HEK293 (cell line): ENCODE data around the gene PALM.

Source experiments
- HOXD13 ChIP-seq: sonication (generic); formaldehyde crosslinking; IDR thresholded peaks from 2 replicates; pipeline ENCODE4 v1.8.0; 2022; ENCODE audit warnings: missing genetic modification reagents, borderline replicate concordance
- IKZF3 ChIP-seq: fragments of 450-650 bp; IDR thresholded peaks from 2 replicates; pipeline ENCODE4 v1.5.0; 2018; ENCODE audit warnings: missing biosample characterization, mild to moderate bottlenecking, missing genetic modification characterization, moderate library complexity
- MZF1 ChIP-seq: fragments of 450-650 bp; formaldehyde crosslinking; IDR thresholded peaks from 2 replicates; pipeline ENCODE4 v1.5.1; 2017; ENCODE audit warnings: missing biosample characterization, missing genetic modification characterization, borderline replicate concordance
- PATZ1 ChIP-seq: fragments of 450-650 bp; formaldehyde crosslinking; IDR thresholded peaks from 2 replicates; pipeline ENCODE4 v1.5.1; 2016; ENCODE audit warnings: missing biosample characterization, missing genetic modification characterization
- SP3 ChIP-seq: fragments of 450-650 bp; formaldehyde crosslinking; IDR thresholded peaks from 2 replicates; pipeline ENCODE4 v1.5.1; 2016; ENCODE audit warnings: missing biosample characterization, missing genetic modification characterization
- WT1 ChIP-seq: fragments of 450-650 bp; formaldehyde crosslinking; IDR thresholded peaks from 2 replicates; pipeline ENCODE4 v1.5.1; 2016; ENCODE audit warnings: missing biosample characterization, missing genetic modification characterization
- ZIC2 ChIP-seq: fragments of 450-650 bp; formaldehyde crosslinking; IDR thresholded peaks from 2 replicates; pipeline ENCODE4 v1.5.1; 2016; ENCODE audit warnings: missing biosample characterization, missing genetic modification characterization
- ZNF148 ChIP-seq: fragments of 450-650 bp; formaldehyde crosslinking; IDR thresholded peaks from 2 replicates; pipeline ENCODE4 v1.5.0; 2017; ENCODE audit warnings: missing biosample characterization, missing genetic modification characterization, borderline replicate concordance
- ZNF184 ChIP-seq: fragments of 450-650 bp; IDR thresholded peaks from 2 replicates; pipeline ENCODE4 v1.5.1; 2018; ENCODE audit warnings: missing biosample characterization, mild to moderate bottlenecking, missing genetic modification characterization
- ZNF223 ChIP-seq: fragments of 450-650 bp; formaldehyde crosslinking; IDR thresholded peaks from 2 replicates; pipeline ENCODE4 v1.5.1; 2016; ENCODE audit warnings: missing biosample characterization, missing genetic modification characterization
- ZNF335 ChIP-seq: fragments of 450-650 bp; formaldehyde crosslinking; conservative IDR thresholded peaks from 2 replicates; pipeline ENCODE4 v1.5.1; 2016; ENCODE audit warnings: missing biosample characterization, missing genetic modification characterization
- ZNF341 ChIP-seq: fragments of 450-650 bp; formaldehyde crosslinking; IDR thresholded peaks from 2 replicates; pipeline ENCODE4; 2016; ENCODE audit warnings: low read depth, missing biosample characterization, missing genetic modification characterization
- ZNF391 ChIP-seq: fragments of 450-650 bp; formaldehyde crosslinking; IDR thresholded peaks from 2 replicates; pipeline ENCODE4 v1.5.1; 2016; ENCODE audit warnings: low read depth, missing biosample characterization, missing genetic modification characterization, borderline replicate concordance
- ZNF560 ChIP-seq: fragments of 450-650 bp; formaldehyde crosslinking; IDR thresholded peaks from 2 replicates; pipeline ENCODE4 v1.5.1; 2017; ENCODE audit warnings: missing biosample characterization, missing genetic modification characterization, borderline replicate concordance
- ZNF571 ChIP-seq: fragments of 450-650 bp; formaldehyde crosslinking; IDR thresholded peaks from 2 replicates; pipeline ENCODE4 v1.5.0; 2017; ENCODE audit warnings: missing biosample characterization, missing genetic modification characterization
- ZNF600 ChIP-seq: fragments of 450-650 bp; formaldehyde crosslinking; IDR thresholded peaks from 2 replicates; pipeline ENCODE4 v1.5.1; 2016; ENCODE audit warnings: missing biosample characterization, missing genetic modification characterization
- ZNF621 ChIP-seq: fragments of 450-650 bp; formaldehyde crosslinking; IDR thresholded peaks from 2 replicates; pipeline ENCODE4 v1.5.1; 2017; ENCODE audit warnings: missing biosample characterization, missing genetic modification characterization
- ZNF658 ChIP-seq: fragments of 450-650 bp; formaldehyde crosslinking; IDR thresholded peaks from 2 replicates; pipeline ENCODE4; 2016; ENCODE audit warnings: missing biosample characterization, missing genetic modification characterization
- ZNF704 ChIP-seq: fragments of 450-650 bp; formaldehyde crosslinking; IDR thresholded peaks from 2 replicates; pipeline ENCODE4 v1.5.1; 2016; ENCODE audit warnings: missing biosample characterization, missing genetic modification characterization
- ZNF791 ChIP-seq: fragments of 450-650 bp; formaldehyde crosslinking; IDR thresholded peaks from 2 replicates; pipeline ENCODE4 v1.5.1; 2016; ENCODE audit warnings: missing biosample characterization, missing genetic modification characterization
- TF ChIP-seq, protein P1 (sequence below): fragments of 450-650 bp; formaldehyde crosslinking; IDR thresholded peaks from 2 replicates; pipeline ENCODE4 v1.5.1; 2016; ENCODE audit warnings: missing biosample characterization, missing genetic modification characterization
- TF ChIP-seq, protein P2 (sequence below): fragments of 450-650 bp; formaldehyde crosslinking; IDR thresholded peaks from 2 replicates; pipeline ENCODE4 v1.5.1; 2016; ENCODE audit warnings: missing biosample characterization, missing genetic modification characterization
- TF ChIP-seq, protein P3 (sequence below): fragments of 450-650 bp; formaldehyde crosslinking; IDR thresholded peaks from 2 replicates; pipeline ENCODE4 v1.5.1; 2016; ENCODE audit warnings: missing biosample characterization, missing genetic modification characterization
- TF ChIP-seq, protein P4 (sequence below): fragments of 450-650 bp; formaldehyde crosslinking; IDR thresholded peaks from 2 replicates; pipeline ENCODE4 v1.5.1; 2016; ENCODE audit warnings: missing biosample characterization, missing genetic modification characterization
- TF ChIP-seq, protein P5 (sequence below): fragments of 450-650 bp; formaldehyde crosslinking; optimal IDR thresholded peaks from 2 replicates; pipeline ENCODE3; 2016; ENCODE audit warnings: missing biosample characterization, mild to moderate bottlenecking, missing genetic modification characterization

The PALM gene

GRCh38 chr19:677201-677600 is 31.5 kb upstream of the PALM start (continued):
- TF ChIP-seq ZNF704 (no peak), ZNF600 (tag by site-specific recombination) (no peak), ZNF658 (no peak), SP3 (tag by site-specific recombination) (0 out of 2 replicates have a peak, but pooled peaks have one; percentile 28), ZNF148 (tag by site-specific recombination) (no peak), ZNF223 (tag by site-specific recombination) (no peak), ZNF184 (tag by site-specific recombination) (no peak), ZIC2 (tag by site-specific recombination) (peak; percentile 24; the same call in 1 of the 2 replicates), ZNF560 (tag by site-specific recombination) (no peak), PATZ1 (tag by site-specific recombination) (peak; percentile 69), ZNF621 (tag by site-specific recombination) (no peak), ZNF571 (tag by site-specific recombination) (no peak), IKZF3 (tag by site-specific recombination) (no peak), ZNF341 (tag by site-specific recombination) (no peak), ZNF791 (tag by site-specific recombination) (no peak), WT1 (tag by site-specific recombination) (no peak), ZNF335 (tag by site-specific recombination) (no peak), HOXD13 (CRISPR knock-in tag) (no peak), MZF1 (tag by site-specific recombination) (no peak), ZNF391 (no peak)
- TF ChIP-seq, protein P1, sequence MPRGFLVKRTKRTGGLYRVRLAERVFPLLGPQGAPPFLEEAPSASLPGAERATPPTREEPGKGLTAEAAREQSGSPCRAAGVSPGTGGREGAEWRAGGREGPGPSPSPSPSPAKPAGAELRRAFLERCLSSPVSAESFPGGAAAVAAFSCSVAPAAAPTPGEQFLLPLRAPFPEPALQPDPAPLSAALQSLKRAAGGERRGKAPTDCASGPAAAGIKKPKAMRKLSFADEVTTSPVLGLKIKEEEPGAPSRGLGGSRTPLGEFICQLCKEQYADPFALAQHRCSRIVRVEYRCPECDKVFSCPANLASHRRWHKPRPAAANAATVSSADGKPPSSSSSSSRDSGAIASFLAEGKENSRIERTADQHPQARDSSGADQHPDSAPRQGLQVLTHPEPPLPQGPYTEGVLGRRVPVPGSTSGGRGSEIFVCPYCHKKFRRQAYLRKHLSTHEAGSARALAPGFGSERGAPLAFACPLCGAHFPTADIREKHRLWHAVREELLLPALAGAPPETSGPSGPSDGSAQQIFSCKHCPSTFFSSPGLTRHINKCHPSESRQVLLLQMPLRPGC: no peak
- TF ChIP-seq, protein P2, sequence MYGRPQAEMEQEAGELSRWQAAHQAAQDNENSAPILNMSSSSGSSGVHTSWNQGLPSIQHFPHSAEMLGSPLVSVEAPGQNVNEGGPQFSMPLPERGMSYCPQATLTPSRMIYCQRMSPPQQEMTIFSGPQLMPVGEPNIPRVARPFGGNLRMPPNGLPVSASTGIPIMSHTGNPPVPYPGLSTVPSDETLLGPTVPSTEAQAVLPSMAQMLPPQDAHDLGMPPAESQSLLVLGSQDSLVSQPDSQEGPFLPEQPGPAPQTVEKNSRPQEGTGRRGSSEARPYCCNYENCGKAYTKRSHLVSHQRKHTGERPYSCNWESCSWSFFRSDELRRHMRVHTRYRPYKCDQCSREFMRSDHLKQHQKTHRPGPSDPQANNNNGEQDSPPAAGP: peak; percentile 45; the same call in 1 of the 2 replicates
- TF ChIP-seq, protein P3, sequence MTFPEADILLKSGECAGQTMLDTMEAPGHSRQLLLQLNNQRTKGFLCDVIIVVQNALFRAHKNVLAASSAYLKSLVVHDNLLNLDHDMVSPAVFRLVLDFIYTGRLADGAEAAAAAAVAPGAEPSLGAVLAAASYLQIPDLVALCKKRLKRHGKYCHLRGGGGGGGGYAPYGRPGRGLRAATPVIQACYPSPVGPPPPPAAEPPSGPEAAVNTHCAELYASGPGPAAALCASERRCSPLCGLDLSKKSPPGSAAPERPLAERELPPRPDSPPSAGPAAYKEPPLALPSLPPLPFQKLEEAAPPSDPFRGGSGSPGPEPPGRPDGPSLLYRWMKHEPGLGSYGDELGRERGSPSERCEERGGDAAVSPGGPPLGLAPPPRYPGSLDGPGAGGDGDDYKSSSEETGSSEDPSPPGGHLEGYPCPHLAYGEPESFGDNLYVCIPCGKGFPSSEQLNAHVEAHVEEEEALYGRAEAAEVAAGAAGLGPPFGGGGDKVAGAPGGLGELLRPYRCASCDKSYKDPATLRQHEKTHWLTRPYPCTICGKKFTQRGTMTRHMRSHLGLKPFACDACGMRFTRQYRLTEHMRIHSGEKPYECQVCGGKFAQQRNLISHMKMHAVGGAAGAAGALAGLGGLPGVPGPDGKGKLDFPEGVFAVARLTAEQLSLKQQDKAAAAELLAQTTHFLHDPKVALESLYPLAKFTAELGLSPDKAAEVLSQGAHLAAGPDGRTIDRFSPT (tag by site-specific recombination): peak; percentile 97
- TF ChIP-seq, protein P4, sequence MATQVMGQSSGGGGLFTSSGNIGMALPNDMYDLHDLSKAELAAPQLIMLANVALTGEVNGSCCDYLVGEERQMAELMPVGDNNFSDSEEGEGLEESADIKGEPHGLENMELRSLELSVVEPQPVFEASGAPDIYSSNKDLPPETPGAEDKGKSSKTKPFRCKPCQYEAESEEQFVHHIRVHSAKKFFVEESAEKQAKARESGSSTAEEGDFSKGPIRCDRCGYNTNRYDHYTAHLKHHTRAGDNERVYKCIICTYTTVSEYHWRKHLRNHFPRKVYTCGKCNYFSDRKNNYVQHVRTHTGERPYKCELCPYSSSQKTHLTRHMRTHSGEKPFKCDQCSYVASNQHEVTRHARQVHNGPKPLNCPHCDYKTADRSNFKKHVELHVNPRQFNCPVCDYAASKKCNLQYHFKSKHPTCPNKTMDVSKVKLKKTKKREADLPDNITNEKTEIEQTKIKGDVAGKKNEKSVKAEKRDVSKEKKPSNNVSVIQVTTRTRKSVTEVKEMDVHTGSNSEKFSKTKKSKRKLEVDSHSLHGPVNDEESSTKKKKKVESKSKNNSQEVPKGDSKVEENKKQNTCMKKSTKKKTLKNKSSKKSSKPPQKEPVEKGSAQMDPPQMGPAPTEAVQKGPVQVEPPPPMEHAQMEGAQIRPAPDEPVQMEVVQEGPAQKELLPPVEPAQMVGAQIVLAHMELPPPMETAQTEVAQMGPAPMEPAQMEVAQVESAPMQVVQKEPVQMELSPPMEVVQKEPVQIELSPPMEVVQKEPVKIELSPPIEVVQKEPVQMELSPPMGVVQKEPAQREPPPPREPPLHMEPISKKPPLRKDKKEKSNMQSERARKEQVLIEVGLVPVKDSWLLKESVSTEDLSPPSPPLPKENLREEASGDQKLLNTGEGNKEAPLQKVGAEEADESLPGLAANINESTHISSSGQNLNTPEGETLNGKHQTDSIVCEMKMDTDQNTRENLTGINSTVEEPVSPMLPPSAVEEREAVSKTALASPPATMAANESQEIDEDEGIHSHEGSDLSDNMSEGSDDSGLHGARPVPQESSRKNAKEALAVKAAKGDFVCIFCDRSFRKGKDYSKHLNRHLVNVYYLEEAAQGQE (tag by site-specific recombination): no peak
- TF ChIP-seq, protein P5, sequence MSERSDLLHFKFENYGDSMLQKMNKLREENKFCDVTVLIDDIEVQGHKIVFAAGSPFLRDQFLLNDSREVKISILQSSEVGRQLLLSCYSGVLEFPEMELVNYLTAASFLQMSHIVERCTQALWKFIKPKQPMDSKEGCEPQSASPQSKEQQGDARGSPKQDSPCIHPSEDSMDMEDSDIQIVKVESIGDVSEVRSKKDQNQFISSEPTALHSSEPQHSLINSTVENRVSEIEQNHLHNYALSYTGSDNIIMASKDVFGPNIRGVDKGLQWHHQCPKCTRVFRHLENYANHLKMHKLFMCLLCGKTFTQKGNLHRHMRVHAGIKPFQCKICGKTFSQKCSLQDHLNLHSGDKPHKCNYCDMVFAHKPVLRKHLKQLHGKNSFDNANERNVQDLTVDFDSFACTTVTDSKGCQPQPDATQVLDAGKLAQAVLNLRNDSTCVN (tag by site-specific recombination): peak; percentile 49
